HEK293 (cell line): ENCODE data around the gene TRMT1.

Experiments used
- AEBP2 ChIP-seq: fragments of 450-650 bp; formaldehyde crosslinking; IDR thresholded peaks from 2 replicates; pipeline ENCODE4 v1.5.1; 2016; ENCODE audit warnings: missing biosample characterization, missing genetic modification characterization, borderline replicate concordance
- CTCF ChIP-seq: fragments of 450-650 bp; formaldehyde crosslinking; IDR thresholded peaks from 2 replicates; pipeline ENCODE4 v1.5.1; 2016; ENCODE audit warnings: missing biosample characterization, missing genetic modification characterization
- PBX3 ChIP-seq: sonication (generic); formaldehyde crosslinking; IDR thresholded peaks from 2 replicates; pipeline ENCODE4 v1.8.1; 2022; ENCODE audit warnings: mild to moderate bottlenecking, moderate library complexity, missing genetic modification reagents
- REST ChIP-seq: fragments of 450-650 bp; formaldehyde crosslinking; IDR thresholded peaks from 2 replicates; pipeline ENCODE4 v1.5.1; 2016; ENCODE audit warnings: missing biosample characterization, missing genetic modification characterization

- TF ChIP-seq CTCF (tag by site-specific recombination) (no peak), AEBP2 (tag by site-specific recombination) (no peak), REST (no peak), PBX3 (CRISPR knock-in tag) (no peak)
Observed at GRCh38 chr19:13090511-13091231, 25.9 kb downstream of the TRMT1 start.
